GM23338 (cell line): ENCODE results near the gene STIM1.

Source experiments
- CREB1 ChIP-seq: fragments of 250-450 bp; sonication (Bioruptor Pico); IDR thresholded peaks from 2 replicates; pipeline ENCODE4 v1.5.0; 2020; ENCODE audit warnings: low read depth, mild to moderate bottlenecking, moderate library complexity
- EZH2 ChIP-seq: fragments of 200-600 bp; sonication (generic); IDR thresholded peaks from one replicate; pipeline ENCODE4 v1.8.0; 2017; ENCODE audit warnings: antibody characterized with exemption, mild to moderate bottlenecking, low read depth; ENCODE audit not compliant: unreplicated experiment
- EZH2phosphoT487 ChIP-seq: fragments of 200-600 bp; sonication (generic); IDR thresholded peaks from one replicate; pipeline ENCODE4 v1.8.1; 2018; ENCODE audit warnings: antibody characterized with exemption; ENCODE audit not compliant: unreplicated experiment
- POLR2AphosphoS5 ChIP-seq: IDR thresholded peaks from 2 replicates; pipeline ENCODE4 v1.6.1; 2016; ENCODE audit warnings: antibody characterized with exemption, low read depth
- STAT1 ChIP-seq: IDR thresholded peaks from one replicate; pipeline ENCODE4 v1.6.1; 2016; ENCODE audit warnings: antibody characterized with exemption; ENCODE audit not compliant: unreplicated experiment
- ZNF114 ChIP-seq: fragments of 250-450 bp; sonication (Bioruptor Pico); IDR thresholded peaks from 2 replicates; pipeline ENCODE4 v1.5.0; 2020; ENCODE audit warnings: mild to moderate bottlenecking, moderate library complexity
- ZNF331 ChIP-seq: fragments of 250-450 bp; sonication (Bioruptor Pico); IDR thresholded peaks from 2 replicates; pipeline ENCODE4 v1.5.0; 2020; ENCODE audit warnings: low read depth, mild to moderate bottlenecking, moderate library complexity
- TF ChIP-seq, protein P1 (sequence below), 2 experiments: fragments of 200-600 bp in 1 of 2; sonication (generic) in 1 of 2; conservative IDR thresholded peaks; 2 replicates each; pipeline versions ENCODE4 v1.5.1 to v1.6.1; 2016 to 2017; ENCODE audit warnings: antibody characterized with exemption in 2 of 2, low read depth in 2 of 2, mild to moderate bottlenecking in 2 of 2, moderate library complexity in 1 of 2
- TF ChIP-seq, protein P2 (sequence below): IDR thresholded peaks from 2 replicates; pipeline ENCODE4 v1.6.1; 2016; ENCODE audit warnings: antibody characterized with exemption
- TF ChIP-seq, protein P3 (sequence below): IDR thresholded peaks from one replicate; pipeline ENCODE4 v1.6.1; 2018; ENCODE audit warnings: antibody characterized with exemption; ENCODE audit not compliant: unreplicated experiment

DNA sequence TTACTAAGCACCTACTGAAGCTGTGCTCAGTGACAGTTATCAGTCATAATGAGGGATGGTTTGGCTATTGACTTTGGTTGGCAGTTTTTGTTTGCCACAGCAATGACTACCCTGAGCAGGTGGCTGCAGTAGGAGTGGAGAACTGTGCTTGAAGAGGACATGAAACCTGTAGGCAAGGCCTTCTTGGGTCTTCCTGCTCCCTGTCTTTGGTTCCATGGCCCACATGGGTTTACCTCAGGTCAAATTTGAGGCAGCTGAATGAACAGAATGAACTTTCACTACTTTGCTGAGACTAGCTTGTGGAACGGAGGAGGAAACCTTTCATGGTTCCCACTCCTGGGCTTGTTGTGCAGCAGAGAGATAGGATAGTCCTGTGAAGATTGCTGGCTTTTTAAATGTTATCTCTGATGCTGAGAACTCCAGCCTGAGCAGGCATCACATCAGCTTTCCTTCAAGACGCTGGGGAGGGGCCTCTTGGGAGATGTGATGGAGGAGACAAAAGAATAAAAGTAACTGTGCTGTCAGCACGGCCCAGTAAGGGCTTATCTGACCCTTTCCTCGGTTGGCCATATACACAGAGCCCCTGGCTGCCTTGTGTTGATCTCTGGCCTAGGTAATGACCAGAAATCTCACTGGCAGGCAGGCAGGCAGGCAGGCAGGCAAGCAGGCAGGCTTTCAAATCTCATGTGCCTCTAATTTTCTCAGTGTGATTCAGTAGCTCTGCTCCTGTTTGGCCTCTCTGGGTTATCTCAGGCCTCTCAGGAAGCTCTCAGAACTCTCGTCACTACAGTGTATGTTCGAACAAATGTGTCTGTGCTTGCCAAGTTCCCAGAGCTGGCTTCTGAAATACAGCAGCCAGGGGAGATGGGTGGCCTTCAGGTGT, 12.0 kb downstream of the STIM1 start:
- TF ChIP-seq, protein P1, sequence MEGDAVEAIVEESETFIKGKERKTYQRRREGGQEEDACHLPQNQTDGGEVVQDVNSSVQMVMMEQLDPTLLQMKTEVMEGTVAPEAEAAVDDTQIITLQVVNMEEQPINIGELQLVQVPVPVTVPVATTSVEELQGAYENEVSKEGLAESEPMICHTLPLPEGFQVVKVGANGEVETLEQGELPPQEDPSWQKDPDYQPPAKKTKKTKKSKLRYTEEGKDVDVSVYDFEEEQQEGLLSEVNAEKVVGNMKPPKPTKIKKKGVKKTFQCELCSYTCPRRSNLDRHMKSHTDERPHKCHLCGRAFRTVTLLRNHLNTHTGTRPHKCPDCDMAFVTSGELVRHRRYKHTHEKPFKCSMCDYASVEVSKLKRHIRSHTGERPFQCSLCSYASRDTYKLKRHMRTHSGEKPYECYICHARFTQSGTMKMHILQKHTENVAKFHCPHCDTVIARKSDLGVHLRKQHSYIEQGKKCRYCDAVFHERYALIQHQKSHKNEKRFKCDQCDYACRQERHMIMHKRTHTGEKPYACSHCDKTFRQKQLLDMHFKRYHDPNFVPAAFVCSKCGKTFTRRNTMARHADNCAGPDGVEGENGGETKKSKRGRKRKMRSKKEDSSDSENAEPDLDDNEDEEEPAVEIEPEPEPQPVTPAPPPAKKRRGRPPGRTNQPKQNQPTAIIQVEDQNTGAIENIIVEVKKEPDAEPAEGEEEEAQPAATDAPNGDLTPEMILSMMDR (conservative IDR thresholded peaks at IDR 0.05; ENCODE audit: low read depth in 2 of 2), result no peak
- TF ChIP-seq POLR2AphosphoS5 (no peak), ZNF114 (no peak), EZH2phosphoT487 (no peak), CREB1 (CRISPR knock-in tag) (no peak), EZH2 (no peak), STAT1 (no peak), ZNF331 (CRISPR knock-in tag) (no peak)
- TF ChIP-seq, protein P2, sequence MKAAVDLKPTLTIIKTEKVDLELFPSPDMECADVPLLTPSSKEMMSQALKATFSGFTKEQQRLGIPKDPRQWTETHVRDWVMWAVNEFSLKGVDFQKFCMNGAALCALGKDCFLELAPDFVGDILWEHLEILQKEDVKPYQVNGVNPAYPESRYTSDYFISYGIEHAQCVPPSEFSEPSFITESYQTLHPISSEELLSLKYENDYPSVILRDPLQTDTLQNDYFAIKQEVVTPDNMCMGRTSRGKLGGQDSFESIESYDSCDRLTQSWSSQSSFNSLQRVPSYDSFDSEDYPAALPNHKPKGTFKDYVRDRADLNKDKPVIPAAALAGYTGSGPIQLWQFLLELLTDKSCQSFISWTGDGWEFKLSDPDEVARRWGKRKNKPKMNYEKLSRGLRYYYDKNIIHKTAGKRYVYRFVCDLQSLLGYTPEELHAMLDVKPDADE, result no peak
- TF ChIP-seq, protein P3, sequence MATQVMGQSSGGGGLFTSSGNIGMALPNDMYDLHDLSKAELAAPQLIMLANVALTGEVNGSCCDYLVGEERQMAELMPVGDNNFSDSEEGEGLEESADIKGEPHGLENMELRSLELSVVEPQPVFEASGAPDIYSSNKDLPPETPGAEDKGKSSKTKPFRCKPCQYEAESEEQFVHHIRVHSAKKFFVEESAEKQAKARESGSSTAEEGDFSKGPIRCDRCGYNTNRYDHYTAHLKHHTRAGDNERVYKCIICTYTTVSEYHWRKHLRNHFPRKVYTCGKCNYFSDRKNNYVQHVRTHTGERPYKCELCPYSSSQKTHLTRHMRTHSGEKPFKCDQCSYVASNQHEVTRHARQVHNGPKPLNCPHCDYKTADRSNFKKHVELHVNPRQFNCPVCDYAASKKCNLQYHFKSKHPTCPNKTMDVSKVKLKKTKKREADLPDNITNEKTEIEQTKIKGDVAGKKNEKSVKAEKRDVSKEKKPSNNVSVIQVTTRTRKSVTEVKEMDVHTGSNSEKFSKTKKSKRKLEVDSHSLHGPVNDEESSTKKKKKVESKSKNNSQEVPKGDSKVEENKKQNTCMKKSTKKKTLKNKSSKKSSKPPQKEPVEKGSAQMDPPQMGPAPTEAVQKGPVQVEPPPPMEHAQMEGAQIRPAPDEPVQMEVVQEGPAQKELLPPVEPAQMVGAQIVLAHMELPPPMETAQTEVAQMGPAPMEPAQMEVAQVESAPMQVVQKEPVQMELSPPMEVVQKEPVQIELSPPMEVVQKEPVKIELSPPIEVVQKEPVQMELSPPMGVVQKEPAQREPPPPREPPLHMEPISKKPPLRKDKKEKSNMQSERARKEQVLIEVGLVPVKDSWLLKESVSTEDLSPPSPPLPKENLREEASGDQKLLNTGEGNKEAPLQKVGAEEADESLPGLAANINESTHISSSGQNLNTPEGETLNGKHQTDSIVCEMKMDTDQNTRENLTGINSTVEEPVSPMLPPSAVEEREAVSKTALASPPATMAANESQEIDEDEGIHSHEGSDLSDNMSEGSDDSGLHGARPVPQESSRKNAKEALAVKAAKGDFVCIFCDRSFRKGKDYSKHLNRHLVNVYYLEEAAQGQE, result no peak
